GM21529 (cell line): ENCODE measurements around the gene LTN1.
"Not testable (repeated sequence)": the region's sequence is repeated elsewhere in the genome, so short reads cannot be mapped to it uniquely, and the experiment has no call there.

ENCODE experiments used
- ATAC-seq: cut with Tn5 transposase; IDR thresholded peaks from one replicate; pipeline ENCODE4 v1.9.1; 2021; ENCODE audit not compliant: unreplicated experiment

The LTN1 gene

DNA sequence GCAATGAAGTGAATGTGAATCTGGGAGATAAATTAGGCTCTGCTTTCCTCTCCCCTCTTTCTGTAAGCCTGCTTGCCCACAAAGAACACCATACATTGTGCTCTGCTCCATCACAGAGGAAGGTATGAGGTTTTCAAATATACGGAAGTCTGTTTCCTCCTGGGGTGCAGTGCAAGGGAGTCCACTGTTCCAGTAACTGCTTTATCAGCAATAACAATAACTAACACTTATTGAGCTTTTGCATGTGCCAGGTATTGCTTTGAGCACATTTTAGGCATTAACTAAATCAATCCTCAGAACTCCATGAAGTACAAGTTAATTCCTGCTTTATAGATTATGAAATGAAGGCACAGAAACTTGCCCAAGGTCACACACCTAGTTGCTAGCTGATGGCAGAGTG lies 10.0 kb downstream of the LTN1 start:
- ATAC-seq = no peak

DNA sequence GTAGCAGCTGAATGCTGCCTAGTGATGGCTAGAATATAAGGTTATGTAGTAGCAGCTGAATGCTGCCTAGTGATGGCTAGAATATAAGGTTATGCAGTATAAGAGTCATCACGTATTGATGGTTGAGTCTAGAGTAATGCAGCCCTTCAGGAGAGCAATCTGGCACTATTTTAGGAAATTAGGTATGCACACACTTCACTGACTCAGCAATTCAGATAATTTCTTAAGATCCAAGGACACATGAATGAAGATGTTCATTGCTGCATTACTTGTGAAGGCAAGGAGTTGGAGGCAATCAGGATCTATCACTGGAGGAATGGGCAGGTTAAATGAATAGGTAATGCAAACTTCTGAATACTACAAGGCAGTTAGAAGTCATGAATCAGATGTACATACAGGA lies 13.6 kb downstream of the LTN1 start:
- no peak for ATAC-seq

DNA sequence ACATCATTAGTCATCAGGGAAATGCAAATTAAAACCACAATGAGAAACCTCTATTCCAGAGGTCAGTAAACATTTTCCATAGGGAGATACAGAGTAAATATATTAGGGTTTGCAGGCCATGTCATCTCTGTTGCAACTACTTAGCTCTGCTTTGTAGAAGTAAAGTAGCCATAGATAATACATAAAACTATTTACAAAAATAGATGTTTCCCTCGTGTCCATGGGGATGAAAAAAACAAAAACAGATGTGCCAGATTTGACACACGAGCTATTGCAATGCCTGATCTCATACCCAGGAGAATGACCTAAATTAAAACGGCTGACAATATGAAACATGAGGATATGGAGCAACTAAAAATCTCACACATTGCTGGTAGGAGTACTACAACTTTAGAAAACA lies 17.3 kb downstream of the LTN1 start:
- ATAC-seq = no peak

DNA sequence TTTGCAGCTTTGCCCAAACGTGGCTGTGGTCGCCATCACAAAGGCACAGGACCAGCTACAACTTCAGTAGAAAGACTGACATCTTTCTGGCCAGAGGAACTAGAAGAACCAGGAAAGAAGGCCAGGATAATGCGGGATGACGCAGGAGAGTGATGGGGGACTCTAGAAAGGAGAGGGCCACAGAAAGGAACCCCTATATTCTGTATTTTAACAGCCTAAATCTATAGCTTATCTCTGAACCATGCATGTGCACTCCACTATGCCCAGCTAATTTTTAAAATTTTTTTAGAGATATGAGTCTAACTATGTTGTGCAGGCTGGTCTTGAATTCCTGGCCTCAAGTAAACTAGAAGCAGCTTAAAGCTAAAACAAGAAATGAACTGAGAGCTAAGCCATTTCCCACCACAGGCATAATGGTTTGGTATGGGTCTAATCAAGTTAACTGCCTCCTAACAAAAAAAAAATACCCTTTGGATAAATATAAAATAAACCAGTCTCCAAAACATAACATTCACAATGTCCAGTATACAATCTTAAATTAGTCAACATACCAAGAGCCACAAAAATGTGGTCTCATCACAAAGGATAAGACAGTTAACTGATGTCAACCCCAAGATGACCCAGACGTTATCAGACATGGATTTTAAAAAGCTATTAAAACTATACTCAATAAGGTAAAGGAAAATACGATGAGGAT lies 18.0 kb downstream of the LTN1 start:
- ATAC-seq = no peak

DNA sequence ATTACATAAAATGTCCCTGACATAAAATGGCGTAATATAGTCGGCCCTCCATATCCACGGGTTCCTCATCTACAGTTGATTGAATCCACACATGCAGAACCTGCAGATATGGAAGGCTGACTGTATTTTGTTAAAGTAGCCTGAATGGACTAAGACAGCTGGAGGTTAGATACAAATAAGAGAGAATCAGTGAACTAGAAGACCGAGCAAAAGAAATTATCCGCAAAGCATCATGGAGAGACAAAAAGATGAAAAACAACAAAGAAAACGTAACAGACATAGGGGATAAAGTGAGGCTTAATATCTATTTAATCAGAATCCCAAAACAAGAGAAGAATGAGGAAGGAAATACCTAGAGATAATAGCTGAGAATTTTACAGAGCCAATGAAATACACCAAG lies 20.3 kb downstream of the LTN1 start:
- no peak for ATAC-seq

DNA sequence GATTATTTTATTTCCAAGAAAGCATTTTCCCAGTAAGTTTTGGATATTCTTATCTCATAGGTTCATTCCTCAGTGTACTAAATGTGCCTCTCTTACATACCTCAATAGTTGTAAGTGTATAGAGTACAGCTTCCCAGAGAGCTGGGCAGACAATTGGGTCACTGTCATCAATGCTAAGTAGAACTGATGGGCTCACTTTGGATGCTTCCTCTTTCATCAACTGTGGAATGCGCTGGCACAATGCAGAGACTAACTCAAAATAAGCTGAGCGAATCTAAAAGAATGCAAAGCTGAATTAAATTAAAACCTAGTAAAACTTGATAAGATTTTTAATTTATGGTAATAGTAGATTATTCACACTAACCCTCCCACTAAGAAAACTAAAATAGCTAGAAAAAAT lies 21.5 kb downstream of the LTN1 start:
- ATAC-seq = no peak

DNA sequence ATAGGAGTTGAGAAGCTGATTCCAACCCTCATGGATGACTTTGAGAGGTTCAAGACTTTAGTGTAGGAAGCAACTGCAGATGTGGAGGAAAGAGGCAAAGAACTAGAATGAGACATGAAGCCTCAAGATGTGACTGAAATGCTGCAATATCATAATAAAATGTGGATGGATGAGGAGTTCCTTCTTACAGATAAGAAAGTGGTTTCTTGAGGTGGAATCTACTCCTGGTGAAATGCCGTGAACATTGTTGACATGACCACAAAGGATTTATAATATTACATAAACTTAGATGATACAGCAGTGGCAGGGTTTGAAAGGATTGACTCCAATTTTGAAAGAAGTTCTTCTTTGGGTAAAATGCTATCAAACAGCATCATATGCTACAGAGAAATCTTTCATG lies 28.8 kb downstream of the LTN1 start:
- ATAC-seq = no peak

DNA sequence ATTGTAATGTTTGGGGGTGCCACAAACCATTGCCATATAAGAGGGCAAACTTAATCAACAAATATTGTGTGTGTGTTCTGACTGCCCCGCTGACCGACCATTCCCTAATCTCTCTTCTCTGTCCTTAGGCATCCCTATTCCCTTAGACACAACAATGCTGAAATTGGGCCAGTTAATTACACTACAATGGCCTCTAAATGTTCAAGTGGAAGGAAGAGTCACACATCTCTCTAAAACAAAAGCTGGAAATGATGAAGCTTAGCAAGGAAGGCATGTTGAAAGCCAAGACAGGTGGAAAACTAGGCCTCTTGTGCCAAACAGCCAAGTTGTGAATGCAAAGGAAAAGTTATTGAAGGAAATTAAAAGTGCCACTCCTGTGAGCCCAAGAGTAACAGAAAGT lies 30.2 kb downstream of the LTN1 start:
- no peak for ATAC-seq

DNA sequence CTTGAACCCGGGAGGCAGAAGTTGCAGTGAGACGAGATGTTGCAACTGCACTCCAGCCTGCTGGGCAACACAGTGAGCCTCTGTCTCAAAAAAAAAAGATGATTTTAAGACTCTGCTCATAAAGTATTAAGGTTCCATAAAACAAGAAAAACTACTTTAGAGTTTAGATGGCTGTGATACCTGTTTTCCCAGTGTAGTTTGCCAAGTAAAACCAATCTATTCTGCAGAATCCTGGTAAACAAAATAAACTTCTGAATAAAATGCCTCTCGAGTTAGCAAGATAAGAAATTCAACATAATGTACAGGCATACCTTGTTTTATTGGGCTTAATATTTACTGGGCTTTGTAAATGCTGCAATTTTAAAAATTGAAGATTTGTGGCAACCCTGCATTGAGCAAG lies 30.8 kb downstream of the LTN1 start:
- ATAC-seq = no peak

DNA sequence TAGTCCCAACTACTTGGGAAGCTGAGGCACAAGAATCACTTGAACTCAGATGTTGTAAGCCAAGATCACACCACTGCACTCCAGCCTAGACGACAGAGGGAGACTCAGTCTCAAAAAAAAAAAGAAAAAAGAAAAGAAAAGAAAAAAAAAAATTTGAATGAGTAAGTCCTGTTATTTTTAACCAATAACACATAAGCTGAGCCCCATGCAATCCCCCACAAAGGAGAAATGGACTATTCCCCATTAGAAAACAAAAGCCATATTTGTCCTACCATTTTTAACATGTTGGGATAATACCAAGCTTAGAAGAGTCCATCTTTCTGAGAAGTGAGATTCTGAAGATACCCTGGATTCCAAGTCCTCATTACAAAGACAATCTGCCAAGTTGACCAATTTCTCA lies 32.4 kb downstream of the LTN1 start:
- no peak for ATAC-seq

DNA sequence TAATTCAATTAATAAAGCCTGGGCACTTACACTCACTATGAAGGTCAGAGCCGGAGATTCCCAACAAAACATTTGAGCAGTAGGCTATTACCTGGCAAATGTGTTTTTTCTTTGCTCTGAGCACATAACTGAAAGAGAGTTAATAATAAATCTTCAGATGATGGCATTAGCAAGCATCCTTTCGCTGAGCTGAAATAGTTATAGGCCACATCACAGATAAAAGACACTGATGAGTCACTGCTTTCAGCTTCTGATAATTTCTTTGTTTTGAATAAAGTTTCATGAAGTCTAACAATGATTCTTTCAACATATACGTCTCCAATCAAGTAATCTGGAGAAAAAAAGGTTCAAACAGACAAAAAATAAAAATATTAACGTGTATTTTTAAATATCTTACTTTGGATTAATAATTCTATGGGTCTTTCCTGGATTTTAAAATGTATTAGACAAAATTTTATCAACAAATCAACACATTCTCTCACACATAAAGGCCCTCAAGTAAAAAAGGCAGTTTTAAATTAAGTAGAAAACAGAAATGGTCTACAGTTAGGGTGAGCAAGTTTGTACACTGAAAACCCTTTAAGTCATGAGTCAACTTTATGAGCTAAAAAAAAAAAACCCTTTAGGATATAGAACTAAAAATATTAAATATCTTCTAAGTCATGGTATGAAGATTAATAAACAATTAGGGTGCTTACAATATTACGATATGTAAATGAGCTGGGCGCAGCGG lies 33.1 kb downstream of the LTN1 start:
- no peak for ATAC-seq

DNA sequence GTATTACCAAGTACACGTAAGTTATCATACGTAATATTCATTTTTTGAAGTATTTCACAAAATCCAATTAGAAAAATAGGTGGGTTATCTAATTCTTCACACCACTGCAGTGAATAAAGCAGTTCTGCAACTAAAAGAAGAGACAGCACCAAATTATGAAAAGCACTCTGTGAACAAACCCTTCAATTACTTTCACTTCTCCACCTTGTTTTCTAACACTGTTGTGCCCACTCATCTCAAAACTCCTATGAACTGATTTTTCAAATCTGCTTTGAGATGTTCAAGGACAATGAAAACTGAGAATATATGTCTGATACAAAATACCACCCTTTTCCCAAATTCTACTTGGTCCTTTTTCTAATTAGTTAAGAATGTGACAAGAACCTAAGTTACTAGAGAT lies 39.4 kb downstream of the LTN1 start:
- peak; percentile 81 for ATAC-seq

DNA sequence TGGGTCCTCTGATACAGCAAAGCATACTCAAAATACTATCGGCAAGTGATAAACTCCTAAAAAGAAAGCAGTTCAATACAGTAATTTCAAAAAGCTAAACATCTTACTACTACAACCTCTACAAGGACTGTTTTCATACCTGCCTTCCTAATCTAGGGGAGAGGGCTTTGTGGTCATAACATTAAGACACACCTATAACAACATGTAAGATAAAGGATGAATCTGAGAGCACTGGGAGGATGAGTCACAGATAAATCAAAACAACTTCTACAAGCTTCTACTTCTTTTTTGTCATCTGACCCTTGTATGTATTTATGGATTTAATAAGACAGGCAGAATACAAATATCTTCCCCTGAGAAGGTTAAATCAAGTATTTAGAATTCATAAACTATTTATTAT lies 40.0 kb downstream of the LTN1 start:
- no peak for ATAC-seq

DNA sequence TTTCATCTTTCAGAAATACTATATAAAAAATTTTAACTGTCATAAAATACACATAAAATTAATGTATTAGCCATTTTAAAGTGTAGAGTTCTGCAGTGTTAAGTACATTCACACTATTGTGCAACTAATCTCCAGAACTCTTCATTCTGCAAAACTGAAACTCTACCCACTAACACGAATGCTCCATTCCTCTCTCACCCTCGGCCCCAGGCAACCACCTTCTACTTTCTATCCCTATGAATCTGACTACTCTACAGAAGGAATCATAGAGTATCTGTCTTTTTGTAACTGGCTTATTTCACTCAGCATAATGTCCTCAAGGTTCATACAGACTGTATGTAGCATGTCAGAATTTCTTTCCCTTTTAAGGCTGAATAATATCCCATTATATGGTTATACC lies 43.4 kb downstream of the LTN1 start:
- no peak for ATAC-seq

DNA sequence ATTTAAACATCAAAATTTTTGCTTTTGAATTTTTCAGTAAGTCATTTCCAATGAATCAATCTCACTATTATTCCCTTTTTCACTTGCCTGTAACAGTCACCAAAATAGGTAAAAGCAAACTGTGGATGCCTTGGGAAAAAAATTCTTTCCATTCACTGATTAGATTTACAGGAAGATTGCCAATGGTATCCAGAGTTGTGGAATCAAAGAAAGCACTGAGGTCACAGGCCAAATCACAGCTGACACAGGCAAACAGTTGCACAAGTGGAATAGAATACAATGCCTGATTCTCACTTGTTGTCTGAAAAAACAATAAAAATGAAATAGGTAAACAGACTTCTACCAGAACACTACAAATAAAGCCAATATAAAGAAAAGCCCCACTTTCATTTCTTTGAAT lies 48.4 kb downstream of the LTN1 start:
- ATAC-seq = no peak

DNA sequence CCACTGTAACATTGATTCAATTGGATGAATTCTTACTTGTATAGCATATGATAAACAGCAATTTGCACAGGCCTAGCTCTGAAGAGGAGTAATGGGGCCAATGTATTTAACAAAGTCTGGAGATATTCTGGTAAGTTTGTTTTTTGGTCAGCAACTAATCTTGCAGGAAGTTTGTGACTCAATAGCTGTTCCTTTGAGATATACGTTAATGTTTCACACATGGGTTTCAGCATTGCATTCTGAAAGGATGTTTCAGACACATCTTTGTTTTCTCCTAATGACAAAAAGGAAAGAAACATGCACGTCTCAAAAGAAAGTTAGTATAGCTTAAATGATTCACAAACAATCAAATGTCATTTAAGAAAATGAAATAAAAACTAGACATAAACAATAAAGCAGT lies 49.0 kb downstream of the LTN1 start:
- ATAC-seq = no peak

DNA sequence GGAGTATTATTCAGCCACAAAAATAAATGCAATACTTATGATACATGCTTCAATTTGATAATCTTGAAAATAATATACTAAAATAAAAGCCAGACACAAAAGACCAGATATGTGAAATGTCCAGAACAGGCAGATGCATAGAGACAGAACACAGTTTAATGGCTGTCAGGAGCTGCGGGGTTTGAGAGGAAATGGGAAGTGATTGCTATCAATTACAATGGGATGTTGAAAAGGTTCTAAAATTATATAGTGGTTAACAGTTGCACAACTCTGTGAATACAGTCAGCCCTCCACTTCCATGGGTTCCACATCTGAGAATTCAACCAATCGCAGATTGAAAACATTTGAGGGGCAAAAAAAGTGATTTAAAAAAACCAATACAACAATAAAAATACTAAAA lies 54.0 kb downstream of the LTN1 start:
- no peak for ATAC-seq

DNA sequence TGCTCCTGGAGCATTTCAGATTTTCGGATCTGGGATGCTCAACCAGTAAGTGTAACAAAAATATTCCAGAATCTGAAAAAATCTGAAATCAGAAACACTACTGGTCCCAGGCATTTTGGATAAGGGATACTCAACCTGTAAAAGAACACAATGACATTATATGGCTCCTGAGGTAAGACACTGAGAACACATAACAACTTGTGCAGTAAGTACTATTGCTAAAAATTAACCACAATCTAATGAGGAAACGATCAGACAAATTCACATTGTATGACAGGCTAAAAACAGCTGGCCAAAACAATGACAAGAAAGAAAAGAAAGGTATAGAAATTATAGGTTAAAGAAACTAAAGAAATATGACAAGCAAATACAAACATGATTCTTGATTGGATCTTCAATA lies 54.9 kb downstream of the LTN1 start:
- ATAC-seq = no peak

DNA sequence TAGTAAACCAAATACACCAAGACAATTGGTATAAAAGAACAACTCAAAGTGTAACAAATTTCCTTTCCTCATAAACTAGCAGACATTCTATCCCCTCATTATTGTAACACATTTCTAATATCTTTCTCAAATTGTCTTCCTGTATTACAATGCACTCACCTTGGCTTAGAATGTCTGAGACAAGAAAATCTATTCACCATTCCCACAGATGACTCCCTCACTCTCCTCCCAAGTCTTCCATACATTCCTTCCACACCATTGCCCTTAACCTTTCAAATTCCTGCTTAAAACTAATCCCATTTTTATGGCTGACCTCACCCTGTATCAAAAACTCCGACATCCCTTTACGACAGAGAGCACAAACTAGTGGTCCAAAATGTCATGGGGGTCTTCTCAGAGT lies 56.0 kb downstream of the LTN1 start:
- no peak for ATAC-seq

DNA sequence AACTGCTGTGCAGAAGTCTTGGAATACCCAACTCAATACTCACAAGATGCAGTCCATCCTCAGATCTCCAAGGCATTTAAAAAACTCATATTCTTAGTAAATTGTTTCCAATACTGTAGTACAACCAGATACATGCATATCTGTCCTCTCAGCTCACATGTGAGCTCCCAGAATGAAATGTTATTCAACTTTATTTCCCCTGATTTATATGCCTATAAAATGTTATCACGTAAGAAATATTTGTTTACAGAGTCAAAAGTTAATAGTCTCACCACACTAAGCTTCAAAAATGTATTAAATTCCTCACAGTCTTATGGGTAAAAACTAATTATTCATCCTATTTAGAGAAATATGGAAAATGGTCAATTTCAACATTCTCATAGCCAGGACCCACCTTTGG lies 56.6 kb downstream of the LTN1 start:
- no peak for ATAC-seq

DNA sequence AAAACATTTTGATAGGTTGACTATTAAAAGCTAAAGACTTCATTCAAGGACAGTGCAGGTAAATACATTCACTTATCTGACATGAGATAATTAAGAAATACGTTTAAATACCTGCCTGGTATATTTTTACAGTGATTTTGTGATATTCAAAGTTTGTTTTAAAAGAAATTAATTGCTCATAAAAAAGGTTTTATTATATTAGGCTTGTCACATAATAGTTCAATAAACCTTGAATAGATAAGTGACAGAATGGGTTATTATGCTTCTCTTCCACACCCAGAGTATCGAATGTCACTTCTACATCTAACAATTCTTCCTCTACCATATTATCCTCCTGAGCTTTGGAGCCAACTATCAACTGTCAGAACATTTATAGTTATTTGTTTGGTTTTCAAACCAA lies 60.0 kb downstream of the LTN1 start:
- ATAC-seq = no peak

DNA sequence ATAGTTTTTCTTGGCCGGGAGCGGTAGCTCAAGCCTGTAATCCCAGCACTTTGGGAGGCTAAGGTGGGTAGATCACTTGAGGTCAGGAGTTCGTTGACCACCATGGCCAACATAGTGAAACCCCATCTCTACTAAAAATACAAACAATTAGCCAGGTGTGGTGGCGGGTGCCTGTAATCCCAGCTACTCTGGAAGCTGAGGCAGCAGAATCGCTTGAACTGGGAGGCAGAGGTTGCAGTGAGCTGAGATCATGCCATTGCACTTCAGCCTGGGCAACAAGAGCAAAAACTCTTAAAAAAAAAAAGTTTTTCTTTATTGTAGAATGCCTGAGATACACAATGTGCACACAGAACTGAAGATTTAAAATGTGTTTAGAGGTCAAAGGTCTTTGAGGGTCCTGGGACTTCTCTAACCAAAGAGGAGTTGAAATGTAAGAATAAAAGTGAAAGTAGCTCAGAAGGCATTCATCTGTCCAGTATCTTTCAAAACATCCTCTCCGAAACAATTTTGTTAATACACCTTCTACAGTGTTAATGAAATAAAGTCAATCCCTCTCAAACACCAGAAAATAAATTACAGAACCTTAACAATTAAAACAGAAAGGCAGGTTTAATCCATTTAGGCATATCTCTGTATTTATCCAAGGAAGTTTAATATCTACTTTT lies 60.8 kb downstream of the LTN1 start:
- ATAC-seq = not testable (repeated sequence)
